ENCODE results near the gene HSPG2. TPM values are rescaled to one million over a fixed set of nuclear protein-coding genes. Genes with fewer than 3 reads are reported as not detected.
A peak's percentile ranks its signal among the peaks of the same experiment; 100 is the strongest.

Gene HSPG2
- total and polyA plus RNA-seq, 2 of the 13 experiments (the other 11 are each of a cell fraction or from before 2014, with no cell fraction given): 9.1 to 13.1 TPM

DNA sequence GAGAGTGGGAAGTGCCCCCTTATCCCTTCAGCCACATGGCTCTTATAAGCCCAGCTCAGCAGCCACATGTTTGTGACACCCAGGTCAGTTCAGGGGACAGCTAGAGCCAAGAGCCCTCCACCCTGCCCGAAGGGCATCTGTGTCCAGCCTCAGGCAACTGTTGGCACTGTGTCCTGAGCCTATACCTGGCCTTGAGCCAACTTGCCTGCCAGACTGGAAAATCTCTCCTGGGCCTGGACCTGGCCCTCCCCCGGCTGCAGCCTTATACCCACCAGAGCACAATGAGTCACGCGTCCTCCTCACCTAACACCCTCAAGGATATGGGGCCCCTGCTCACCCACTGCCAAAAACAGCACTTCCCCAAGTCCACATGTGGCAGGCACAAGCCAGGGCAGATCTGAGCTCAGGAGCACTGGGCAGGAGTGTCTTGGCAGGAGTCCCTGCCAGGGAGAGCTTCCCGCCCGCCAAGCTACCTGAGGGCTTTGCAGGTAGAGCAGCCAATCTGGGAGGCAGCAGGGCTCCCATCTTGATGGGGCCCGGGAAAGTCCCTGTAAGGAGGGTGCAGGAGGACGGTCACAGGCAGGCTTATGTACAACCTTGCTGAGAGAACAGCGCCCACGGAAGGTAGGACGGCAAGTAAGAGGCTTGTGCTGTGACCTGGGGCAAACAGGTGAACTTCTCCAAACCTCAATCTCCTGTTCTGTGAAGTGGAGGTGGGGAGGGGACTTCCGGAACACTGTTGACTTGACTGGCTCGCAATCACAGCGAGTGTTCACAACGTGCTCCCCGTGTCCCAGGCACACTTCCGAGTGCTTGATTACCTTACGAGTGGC lies 19.8 kb upstream of the HSPG2 start (continued):
- TF ChIP-seq ZBTB46 (CRISPR knock-in tag; IDR thresholded peaks at IDR 0.05; ENCODE audit: borderline replicate concordance) (no peak), ELF4 (CRISPR knock-in tag; IDR thresholded peaks at IDR 0.05; ENCODE audit: borderline replicate concordance) (no peak), HIVEP1 (CRISPR knock-in tag; IDR thresholded peaks at IDR 0.05) (0 out of 2 replicates have a peak, but pooled peaks have one; percentile 23), PPARG (CRISPR knock-in tag; conservative IDR thresholded peaks at IDR 0.05) (no peak), HNRNPL (IDR thresholded peaks at IDR 0.05; ENCODE audit: low read depth, low read length) (0 out of 2 replicates have a peak, but pooled peaks have one; percentile 65), HIC2 (CRISPR knock-in tag; IDR thresholded peaks at IDR 0.05; ENCODE audit: low read depth) (peak; percentile 69; the same call in 1 of the 2 replicates), NFE2L1 (CRISPR knock-in tag; IDR thresholded peaks at IDR 0.05; ENCODE audit: borderline replicate concordance) (no peak), BATF2 (CRISPR knock-in tag; IDR thresholded peaks at IDR 0.05) (no peak), ZFX (CRISPR knock-in tag; IDR thresholded peaks at IDR 0.05; ENCODE audit: low read depth) (no peak; the same call in 1 of the 2 replicates), ZNF34 (CRISPR knock-in tag; IDR thresholded peaks at IDR 0.05; ENCODE audit: borderline replicate concordance) (no peak), RBAK (CRISPR knock-in tag; IDR thresholded peaks at IDR 0.05) (no peak), ARHGAP35 (CRISPR knock-in tag; IDR thresholded peaks at IDR 0.05; ENCODE audit: borderline replicate concordance) (no peak), CC2D1A (CRISPR knock-in tag; IDR thresholded peaks at IDR 0.05) (no peak), ZNF501 (CRISPR knock-in tag; IDR thresholded peaks at IDR 0.05) (peak; percentile 38; the same call in 1 of the 2 replicates), ZMYM2 (CRISPR knock-in tag; IDR thresholded peaks at IDR 0.05) (no peak), GTF3A (CRISPR knock-in tag; conservative IDR thresholded peaks at IDR 0.05) (no peak), ZNF274 (CRISPR knock-in tag; IDR thresholded peaks at IDR 0.05) (peak; percentile 61; the same call in 1 of the 2 replicates), ZNF777 (CRISPR knock-in tag; IDR thresholded peaks at IDR 0.05) (no peak), ZNF329 (CRISPR knock-in tag; IDR thresholded peaks at IDR 0.05; ENCODE audit: low read depth) (no peak), HDAC2 (CRISPR knock-in tag; IDR thresholded peaks at IDR 0.05) (0 out of 2 replicates have a peak, but pooled peaks have one; percentile 25), MAZ (IDR thresholded peaks at IDR 0.05; ENCODE audit: borderline replicate concordance, low read depth, low read length) (no peak), MAZ (CRISPR knock-in tag; IDR thresholded peaks at IDR 0.05; ENCODE audit: low read depth) (peak; percentile 48; the same call in 1 of the 2 replicates), PHF21A (CRISPR knock-in tag; IDR thresholded peaks at IDR 0.05) (peak; percentile 64)
- TF ChIP-seq, protein P1, sequence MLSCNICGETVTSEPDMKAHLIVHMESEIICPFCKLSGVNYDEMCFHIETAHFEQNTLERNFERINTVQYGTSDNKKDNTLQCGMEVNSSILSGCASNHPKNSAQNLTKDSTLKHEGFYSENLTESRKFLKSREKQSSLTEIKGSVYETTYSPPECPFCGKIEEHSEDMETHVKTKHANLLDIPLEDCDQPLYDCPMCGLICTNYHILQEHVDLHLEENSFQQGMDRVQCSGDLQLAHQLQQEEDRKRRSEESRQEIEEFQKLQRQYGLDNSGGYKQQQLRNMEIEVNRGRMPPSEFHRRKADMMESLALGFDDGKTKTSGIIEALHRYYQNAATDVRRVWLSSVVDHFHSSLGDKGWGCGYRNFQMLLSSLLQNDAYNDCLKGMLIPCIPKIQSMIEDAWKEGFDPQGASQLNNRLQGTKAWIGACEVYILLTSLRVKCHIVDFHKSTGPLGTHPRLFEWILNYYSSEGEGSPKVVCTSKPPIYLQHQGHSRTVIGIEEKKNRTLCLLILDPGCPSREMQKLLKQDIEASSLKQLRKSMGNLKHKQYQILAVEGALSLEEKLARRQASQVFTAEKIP (CRISPR knock-in tag; IDR thresholded peaks at IDR 0.05; ENCODE audit: borderline replicate concordance): no peak
